Fibroblast of skin of left quadriceps (primary cell): ENCODE measurements around the gene TMCO4.

ENCODE experiments used
- DNase-seq, 2 experiments: peaks; one replicate each; pipeline ENCODE4 v3.0.0-alpha.2; 2013; ENCODE audit warnings: low read depth in 2 of 2

Gene TMCO4

GRCh38 chr1:19717467-19717866 lies 82.2 kb downstream of the TMCO4 start:
- no peak for DNase-seq

- peak; percentile 78 to 87 for DNase-seq
These were observed 84.1 kb downstream of the TMCO4 start for GRCh38 chr1:19715334-19716203.

- no peak for DNase-seq
These were observed 86.8 kb downstream of the TMCO4 start for GRCh38 chr1:19712928-19713327.

- DNase-seq, result no peak
These were observed 88.7 kb downstream of the TMCO4 start for GRCh38 chr1:19710825-19711611.

GRCh38 chr1:19709260-19709793 lies 90.4 kb downstream of the TMCO4 start:
- no peak for DNase-seq

- DNase-seq, result no peak
These were observed 91.1 kb downstream of the TMCO4 start for GRCh38 chr1:19708567-19709110.

DNA sequence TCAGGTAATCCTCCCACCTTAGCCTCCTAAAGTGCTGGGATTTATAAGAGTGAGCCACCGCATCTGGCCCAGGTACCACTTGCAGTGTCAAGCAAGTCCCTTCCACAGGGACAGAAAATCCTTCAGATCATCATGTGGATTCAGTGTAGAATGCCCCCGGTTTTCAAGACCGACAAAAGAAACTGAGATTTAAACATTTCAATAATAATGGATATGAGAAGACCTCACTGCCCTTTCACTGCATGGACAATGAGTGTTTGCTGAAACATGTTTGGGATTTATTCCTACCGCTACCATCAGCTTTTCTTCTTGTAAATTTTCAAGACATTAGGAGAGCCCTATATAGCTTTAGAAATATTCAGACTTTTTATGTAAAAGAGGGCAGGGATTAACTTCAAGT lies 93.6 kb downstream of the TMCO4 start:
- DNase-seq, result no peak

DNA sequence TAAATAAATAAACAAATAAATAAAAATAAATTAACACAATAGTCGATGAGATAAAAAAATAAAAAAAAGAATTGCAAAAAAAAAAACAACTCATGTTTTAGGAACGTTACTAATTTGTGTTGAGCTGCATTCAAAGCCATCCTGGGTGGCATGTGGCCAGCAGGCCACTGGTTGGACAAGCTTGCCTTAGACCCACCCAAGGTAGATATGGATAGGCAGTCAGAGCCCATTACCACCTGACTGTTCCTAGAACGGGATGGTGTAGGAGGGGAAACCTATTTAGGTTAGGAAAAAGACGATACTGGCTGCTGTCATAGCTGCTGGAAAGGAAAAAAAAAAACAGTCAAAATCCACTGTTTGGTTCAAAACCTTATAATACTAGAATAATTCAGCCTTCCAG lies 94.3 kb downstream of the TMCO4 start:
- DNase-seq, result no peak

DNA sequence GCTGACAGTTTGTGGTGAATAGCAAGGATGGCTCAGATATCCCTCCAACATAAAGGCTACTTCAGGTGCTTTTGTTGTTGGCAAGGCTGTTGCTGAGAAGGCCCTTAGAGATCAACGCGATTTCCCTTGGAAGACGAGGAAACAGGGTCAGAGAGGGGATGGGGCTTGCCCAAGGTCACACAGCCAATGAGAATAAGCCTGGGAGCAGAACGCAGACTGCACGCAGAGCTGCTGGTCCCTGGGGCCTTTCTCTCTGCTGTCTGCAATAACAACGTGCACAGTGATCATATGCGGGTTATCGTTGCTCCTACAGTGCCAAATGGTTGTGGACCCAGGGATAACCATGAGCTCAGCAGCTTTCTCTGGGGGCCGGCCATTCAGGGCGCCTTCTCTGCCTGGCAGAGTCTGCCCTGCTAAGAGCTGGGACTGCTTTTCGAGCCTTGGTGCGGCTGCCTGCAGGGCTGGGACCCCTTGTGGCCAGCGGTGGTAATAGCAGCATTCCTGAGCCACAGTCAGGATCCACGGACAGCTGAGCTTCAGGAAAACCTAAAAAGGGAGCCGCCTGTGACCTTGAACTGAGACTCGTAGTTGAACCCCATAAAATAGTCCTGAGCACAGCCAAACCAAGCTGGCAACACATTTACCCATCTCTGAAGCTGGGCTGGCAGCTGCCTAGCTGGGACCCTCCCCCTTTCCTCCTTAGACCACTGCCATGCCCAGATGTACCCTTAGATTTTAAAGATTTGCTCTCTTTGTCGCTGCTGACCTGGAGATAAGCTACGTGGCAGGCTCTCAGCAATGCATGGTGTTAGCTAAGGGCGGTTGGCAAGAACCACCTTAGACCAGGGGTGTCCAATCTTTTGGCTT lies 95.2 kb downstream of the TMCO4 start:
- DNase-seq, result peak; percentile 23 to 24

- DNase-seq, result no peak
These were observed 96.4 kb downstream of the TMCO4 start for GRCh38 chr1:19703280-19703679.

DNA sequence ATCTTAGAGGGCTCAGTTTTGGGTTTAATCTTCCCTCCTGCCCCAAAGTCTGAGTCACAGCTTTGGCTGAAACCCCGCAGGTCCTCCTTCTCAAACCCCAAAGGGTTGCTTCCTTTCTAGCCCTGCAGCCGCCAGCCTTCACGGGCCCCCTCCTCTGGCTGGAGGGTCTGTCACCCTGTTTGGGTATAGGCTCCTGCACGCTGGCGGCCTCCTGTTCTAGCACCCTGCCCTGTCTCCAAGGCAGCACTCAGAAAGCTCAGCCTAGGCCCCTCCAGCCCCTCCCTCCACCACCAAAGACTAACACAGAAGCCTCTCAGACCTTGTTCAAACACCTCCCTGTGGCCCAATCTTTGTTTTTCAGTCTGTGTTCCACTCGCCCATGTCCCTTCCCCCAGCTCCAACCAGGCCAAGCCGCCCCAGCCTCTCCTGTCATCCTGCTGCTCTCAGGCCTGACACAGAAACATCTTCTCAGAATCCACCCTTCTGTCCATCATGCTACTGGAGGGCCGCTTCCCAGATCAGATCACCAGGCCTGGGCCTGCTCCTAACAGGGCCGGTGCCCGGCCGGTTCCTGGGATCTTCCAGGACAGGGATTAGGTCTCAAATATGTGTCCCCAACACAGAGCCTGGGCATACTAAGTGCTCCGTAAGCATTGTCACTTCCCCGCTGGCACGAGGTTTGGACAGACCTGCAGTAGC lies 99.5 kb downstream of the TMCO4 start:
- DNase-seq, result no peak

DNA sequence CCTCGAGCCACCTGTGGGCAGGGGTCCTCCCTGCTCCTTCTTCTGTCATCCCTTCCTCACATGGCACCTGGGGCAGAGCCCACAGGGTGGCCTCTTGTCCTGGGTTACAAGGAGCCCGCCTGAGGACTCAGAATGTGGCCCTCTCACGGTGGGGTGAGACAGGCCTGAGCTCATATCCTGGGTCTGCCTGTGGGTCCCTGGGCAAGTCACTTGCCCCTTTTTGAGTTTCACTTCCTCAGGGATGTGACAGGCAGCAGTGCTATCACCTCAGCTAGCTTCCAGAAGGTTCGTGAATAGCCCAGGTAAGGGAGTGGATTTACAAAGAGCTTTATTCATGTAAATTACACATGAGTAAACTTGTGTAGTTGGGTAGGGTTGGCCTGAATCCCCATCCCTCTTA lies 101.5 kb downstream of the TMCO4 start:
- no peak for DNase-seq

DNA sequence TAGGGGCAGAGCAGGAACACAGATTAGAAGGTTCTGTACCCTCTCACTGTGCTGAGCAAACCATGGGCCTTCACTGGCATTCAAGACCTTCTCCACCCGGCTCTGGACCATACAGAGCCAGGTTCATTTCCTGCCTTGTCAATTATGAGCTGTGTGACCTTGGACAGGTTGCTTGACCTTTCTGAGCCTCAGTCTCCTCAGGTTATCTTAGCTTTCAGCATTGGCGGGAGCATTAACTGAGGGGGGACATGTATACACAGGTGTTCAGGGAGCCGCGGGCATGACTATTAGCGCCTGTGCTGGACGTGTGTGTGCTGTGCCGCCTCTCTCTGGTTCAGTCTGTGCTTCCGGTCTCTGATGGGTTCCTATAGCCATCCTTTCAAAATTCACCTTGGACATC lies 102.9 kb downstream of the TMCO4 start:
- no peak for DNase-seq

GRCh38 chr1:19695772-19696171 lies 103.9 kb downstream of the TMCO4 start:
- no peak for DNase-seq

DNA sequence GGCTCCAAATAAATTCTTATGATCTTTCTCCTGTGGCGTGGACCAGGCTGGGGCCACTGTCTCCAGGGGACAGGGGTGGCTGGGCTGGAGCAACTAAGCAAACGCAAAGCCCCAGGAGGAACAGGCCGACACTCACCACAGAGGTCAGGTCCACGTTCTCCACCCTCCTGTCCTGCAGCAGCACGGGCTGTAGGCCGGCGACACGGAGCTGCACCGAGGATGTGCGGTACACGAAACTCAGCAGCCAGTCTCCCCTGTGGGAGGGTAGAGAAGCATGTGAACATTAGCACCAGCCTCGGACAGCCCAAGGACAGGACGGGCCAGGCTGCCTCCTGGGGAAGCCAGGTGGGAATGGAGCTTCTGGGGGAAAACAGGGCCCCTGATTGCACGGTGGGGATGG lies 105.4 kb downstream of the TMCO4 start:
- DNase-seq, result no peak

DNA sequence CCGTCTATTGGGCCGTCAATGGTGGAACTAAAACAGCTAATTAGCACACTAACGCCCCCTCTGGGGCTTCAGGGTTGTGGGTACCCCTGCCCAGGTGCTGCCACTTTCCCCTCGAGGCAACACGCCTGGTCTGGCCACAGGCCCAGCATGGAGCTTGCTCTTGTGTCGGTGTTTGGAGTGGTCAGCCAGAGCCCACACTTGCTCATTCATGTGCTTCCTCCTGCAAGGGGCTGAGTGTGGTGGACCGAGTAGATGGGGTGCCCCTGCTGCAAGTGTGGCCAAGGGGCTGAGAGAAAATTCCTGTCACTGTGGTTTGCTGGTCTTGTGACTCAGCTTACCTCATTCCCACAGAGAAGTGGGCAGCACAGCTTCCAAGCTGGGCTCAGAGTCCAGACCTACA lies 109.4 kb downstream of the TMCO4 start:
- no peak for DNase-seq

- no peak for DNase-seq
These were observed 109.9 kb downstream of the TMCO4 start for GRCh38 chr1:19689856-19690255.

GRCh38 chr1:19689085-19689757 lies 110.5 kb downstream of the TMCO4 start:
- DNase-seq, result no peak

GRCh38 chr1:19688041-19688842 lies 111.5 kb downstream of the TMCO4 start:
- DNase-seq, result no peak
